Body of pancreas (tissue), 4 donors: ENCODE results near the gene FBXO11.

Source experiments
- POLR2A ChIP-seq, 3 donors: fragments of 450-650 bp; IDR thresholded peaks; one replicate each; pipeline ENCODE4 v1.6.1; 2016; ENCODE audit warnings: antibody characterized with exemption in 3 of 3, mild to moderate bottlenecking in 2 of 3
- TF ChIP-seq, protein P1 (sequence below), 7 experiments: fragments of 450-650 bp in 4 of 7; fragments of 200-600 bp in 3 of 7; sonication (generic) in 3 of 7; IDR thresholded peaks; one replicate each; pipeline ENCODE4 v1.5.1; 2016 to 2019; ENCODE audit warnings: antibody characterized with exemption in 7 of 7

DNA sequence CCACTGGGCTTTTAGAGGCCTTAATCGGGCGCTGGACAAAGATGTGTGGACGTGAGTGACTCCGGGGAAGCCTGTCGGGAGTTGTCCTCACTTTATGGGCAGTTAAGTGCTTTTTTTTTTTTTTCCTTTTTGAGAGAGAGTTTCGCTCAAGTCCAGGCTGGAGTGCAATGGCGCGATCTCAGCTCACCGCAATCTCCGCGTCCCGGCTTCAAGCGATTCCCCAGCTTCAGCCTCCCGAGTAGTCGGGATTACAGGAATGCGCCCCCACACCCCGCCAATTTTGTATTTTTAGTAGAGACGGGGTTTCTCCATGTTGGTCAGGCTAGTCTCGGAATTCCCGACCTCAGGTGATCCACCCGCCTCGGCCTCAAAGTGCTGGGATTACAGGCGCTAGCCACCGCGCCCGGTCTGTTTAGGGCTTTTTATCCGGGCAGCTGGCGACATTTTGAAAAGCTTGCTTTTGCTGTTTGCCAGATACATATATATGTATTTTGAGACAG lies 121.9 kb downstream of the FBXO11 start:
- TF ChIP-seq, protein P1, sequence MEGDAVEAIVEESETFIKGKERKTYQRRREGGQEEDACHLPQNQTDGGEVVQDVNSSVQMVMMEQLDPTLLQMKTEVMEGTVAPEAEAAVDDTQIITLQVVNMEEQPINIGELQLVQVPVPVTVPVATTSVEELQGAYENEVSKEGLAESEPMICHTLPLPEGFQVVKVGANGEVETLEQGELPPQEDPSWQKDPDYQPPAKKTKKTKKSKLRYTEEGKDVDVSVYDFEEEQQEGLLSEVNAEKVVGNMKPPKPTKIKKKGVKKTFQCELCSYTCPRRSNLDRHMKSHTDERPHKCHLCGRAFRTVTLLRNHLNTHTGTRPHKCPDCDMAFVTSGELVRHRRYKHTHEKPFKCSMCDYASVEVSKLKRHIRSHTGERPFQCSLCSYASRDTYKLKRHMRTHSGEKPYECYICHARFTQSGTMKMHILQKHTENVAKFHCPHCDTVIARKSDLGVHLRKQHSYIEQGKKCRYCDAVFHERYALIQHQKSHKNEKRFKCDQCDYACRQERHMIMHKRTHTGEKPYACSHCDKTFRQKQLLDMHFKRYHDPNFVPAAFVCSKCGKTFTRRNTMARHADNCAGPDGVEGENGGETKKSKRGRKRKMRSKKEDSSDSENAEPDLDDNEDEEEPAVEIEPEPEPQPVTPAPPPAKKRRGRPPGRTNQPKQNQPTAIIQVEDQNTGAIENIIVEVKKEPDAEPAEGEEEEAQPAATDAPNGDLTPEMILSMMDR (IDR thresholded peaks at IDR 0.05), result no peak
- TF ChIP-seq POLR2A (IDR thresholded peaks at IDR 0.05), result no peak
